Measurements from ENCODE around the gene SLC43A2. TPM values are rescaled to one million over a fixed set of nuclear protein-coding genes. Genes with fewer than 3 reads are reported as not detected.

The SLC43A2 gene
- total and polyA plus RNA-seq, 10 of the 15 experiments (the other 5 are each of a cell fraction or from before 2014, with no cell fraction given): 0.03 to 14.0 (median 5.3) TPM

DNA sequence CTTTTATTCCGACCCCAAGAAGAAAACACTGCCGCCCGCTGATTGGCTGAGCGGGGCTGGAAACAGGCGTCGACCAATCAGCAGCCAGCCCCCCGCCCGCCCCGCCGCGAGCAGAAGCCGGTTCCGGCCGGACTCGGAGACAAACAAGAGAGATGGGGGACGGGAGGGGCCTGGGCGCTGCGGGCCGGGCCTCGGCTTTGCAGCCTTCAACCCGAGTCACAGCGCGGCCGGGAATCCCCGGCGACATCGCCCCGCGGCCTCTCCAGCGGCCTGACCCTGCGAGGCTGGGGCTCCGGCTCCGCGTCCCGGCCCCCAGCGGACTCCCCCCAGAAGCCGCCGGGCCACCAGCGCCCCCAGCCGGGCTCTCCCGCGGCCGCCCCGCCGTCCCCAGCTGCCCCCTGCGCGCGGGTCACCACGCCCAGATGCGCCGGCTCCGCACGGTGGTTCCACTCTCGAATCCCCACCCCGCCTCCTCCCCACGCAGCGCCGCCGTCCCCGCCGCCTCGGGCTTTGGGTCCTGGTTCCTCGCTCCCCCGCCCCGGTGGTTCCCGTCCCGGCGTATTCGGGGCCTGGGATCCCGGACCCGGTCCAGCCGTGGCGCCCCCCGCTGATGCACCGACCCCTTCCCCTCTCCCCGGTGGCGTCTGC, 346 bp upstream of the SLC43A2 start (continued):
- TF ChIP-seq, protein P1, sequence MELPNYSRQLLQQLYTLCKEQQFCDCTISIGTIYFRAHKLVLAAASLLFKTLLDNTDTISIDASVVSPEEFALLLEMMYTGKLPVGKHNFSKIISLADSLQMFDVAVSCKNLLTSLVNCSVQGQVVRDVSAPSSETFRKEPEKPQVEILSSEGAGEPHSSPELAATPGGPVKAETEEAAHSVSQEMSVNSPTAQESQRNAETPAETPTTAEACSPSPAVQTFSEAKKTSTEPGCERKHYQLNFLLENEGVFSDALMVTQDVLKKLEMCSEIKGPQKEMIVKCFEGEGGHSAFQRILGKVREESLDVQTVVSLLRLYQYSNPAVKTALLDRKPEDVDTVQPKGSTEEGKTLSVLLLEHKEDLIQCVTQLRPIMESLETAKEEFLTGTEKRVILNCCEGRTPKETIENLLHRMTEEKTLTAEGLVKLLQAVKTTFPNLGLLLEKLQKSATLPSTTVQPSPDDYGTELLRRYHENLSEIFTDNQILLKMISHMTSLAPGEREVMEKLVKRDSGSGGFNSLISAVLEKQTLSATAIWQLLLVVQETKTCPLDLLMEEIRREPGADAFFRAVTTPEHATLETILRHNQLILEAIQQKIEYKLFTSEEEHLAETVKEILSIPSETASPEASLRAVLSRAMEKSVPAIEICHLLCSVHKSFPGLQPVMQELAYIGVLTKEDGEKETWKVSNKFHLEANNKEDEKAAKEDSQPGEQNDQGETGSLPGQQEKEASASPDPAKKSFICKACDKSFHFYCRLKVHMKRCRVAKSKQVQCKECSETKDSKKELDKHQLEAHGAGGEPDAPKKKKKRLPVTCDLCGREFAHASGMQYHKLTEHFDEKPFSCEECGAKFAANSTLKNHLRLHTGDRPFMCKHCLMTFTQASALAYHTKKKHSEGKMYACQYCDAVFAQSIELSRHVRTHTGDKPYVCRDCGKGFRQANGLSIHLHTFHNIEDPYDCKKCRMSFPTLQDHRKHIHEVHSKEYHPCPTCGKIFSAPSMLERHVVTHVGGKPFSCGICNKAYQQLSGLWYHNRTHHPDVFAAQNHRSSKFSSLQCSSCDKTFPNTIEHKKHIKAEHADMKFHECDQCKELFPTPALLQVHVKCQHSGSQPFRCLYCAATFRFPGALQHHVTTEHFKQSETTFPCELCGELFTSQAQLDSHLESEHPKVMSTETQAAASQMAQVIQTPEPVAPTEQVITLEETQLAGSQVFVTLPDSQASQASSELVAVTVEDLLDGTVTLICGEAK (IDR thresholded peaks at IDR 0.05; ENCODE audit: borderline replicate concordance): no peak
- TF ChIP-seq MEF2B (IDR thresholded peaks at IDR 0.05; ENCODE audit: partially characterized antibody, poor library complexity, severe bottlenecking) (no peak), BACH1 (IDR thresholded peaks at IDR 0.05; ENCODE audit: borderline replicate concordance) (peak; percentile 43), POLR2AphosphoS5 (IDR thresholded peaks at IDR 0.05; ENCODE audit: low read length) (no peak), EZH2 (IDR thresholded peaks at IDR 0.05; ENCODE audit: borderline replicate concordance, control insufficient read depth, low read depth, low read length) (no peak), MEF2A (IDR thresholded peaks at IDR 0.05; ENCODE audit: insufficient read depth, low read depth, low read length) (no peak), ZNF384 (IDR thresholded peaks at IDR 0.05; ENCODE audit: borderline replicate concordance, low read depth, low read length) (no peak), BCL11A (IDR thresholded peaks at IDR 0.05; ENCODE audit: low read depth, low read length) (no peak), RAD21 (IDR thresholded peaks at IDR 0.05; ENCODE audit: insufficient read depth, low read depth, low read length) (peak; percentile 40; the same call in 1 of the 2 replicates), GABPA (IDR thresholded peaks at IDR 0.05; ENCODE audit: low read depth) (no peak), SUPT20H (IDR thresholded peaks at IDR 0.05; ENCODE audit: borderline replicate concordance, control insufficient read depth, low read depth, low read length) (no peak)
- TF ChIP-seq, protein P2, sequence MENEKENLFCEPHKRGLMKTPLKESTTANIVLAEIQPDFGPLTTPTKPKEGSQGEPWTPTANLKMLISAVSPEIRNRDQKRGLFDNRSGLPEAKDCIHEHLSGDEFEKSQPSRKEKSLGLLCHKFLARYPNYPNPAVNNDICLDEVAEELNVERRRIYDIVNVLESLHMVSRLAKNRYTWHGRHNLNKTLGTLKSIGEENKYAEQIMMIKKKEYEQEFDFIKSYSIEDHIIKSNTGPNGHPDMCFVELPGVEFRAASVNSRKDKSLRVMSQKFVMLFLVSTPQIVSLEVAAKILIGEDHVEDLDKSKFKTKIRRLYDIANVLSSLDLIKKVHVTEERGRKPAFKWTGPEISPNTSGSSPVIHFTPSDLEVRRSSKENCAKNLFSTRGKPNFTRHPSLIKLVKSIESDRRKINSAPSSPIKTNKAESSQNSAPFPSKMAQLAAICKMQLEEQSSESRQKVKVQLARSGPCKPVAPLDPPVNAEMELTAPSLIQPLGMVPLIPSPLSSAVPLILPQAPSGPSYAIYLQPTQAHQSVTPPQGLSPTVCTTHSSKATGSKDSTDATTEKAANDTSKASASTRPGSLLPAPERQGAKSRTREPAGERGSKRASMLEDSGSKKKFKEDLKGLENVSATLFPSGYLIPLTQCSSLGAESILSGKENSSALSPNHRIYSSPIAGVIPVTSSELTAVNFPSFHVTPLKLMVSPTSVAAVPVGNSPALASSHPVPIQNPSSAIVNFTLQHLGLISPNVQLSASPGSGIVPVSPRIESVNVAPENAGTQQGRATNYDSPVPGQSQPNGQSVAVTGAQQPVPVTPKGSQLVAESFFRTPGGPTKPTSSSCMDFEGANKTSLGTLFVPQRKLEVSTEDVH (IDR thresholded peaks at IDR 0.05; ENCODE audit: low read depth, partially characterized antibody): no peak
- TF ChIP-seq, protein P3, sequence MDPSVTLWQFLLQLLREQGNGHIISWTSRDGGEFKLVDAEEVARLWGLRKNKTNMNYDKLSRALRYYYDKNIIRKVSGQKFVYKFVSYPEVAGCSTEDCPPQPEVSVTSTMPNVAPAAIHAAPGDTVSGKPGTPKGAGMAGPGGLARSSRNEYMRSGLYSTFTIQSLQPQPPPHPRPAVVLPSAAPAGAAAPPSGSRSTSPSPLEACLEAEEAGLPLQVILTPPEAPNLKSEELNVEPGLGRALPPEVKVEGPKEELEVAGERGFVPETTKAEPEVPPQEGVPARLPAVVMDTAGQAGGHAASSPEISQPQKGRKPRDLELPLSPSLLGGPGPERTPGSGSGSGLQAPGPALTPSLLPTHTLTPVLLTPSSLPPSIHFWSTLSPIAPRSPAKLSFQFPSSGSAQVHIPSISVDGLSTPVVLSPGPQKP (IDR thresholded peaks at IDR 0.05; ENCODE audit: low read depth, low read length): no peak

Data from GM12878 (cell line).